Lower lobe of right lung (tissue), 2 donors: ENCODE data around the gene ALS2CL. TPM values are rescaled to one million over a fixed set of nuclear protein-coding genes. Genes with fewer than 3 reads are reported as not detected.

ENCODE experiments used
- ATAC-seq, 2 donors: fragments of 200-7000 bp; cut with Tn5 transposase; one replicate each; pipeline ENCODE4 v1.9.1; 2020 to 2022; ENCODE audit warnings: mild to moderate bottlenecking in 2 of 2, moderate library complexity in 2 of 2
- DNase-seq: peaks from one replicate; pipeline ENCODE4 v3.0.0-alpha.2; 2020
- H3K27ac ChIP-seq: fragments of 200-600 bp; one replicate; pipeline ENCODE4 v1.8.0; 2022
- H3K27me3 ChIP-seq: fragments of 200-600 bp; one replicate; pipeline ENCODE4 v1.8.0; 2022; ENCODE audit warnings: low read depth
- H3K36me3 ChIP-seq: fragments of 200-600 bp; one replicate; pipeline ENCODE4 v1.8.0; 2022; ENCODE audit warnings: mild to moderate bottlenecking
- H3K4me1 ChIP-seq: fragments of 200-600 bp; one replicate; pipeline ENCODE4 v1.8.0; 2022
- H3K4me3 ChIP-seq: fragments of 200-600 bp; one replicate; pipeline ENCODE4 v1.8.0; 2022; ENCODE audit warnings: mild to moderate bottlenecking
- H3K9me3 ChIP-seq: fragments of 200-600 bp; one replicate; pipeline ENCODE4 v1.8.0; 2022
- CTCF ChIP-seq: fragments of 200-600 bp; IDR thresholded peaks from one replicate; pipeline ENCODE4 v1.8.0; 2022; ENCODE audit warnings: antibody characterized with exemption, mild to moderate bottlenecking
- intact Hi-C: fragments of 100-400 bp; cut with DNase I; formaldehyde crosslinking; loops from one replicate; pipeline ENCODE4 v1.11.0; 2022
- total RNA-seq: library from RNA; stranded (reverse); fragmentation: NEBNext Ultra II Directional; extraction: Animal tissue kit (Norgen Biotek cat#: 25700); gene quantifications from one replicate; pipeline ENCODE4 v1.2.1, GENCODE V29; 2021
- donor health status: DM: no; HTN: yes; CAD: no; lungs with severe emphysema.

The ALS2CL gene
- total RNA-seq, 1 donor from 2014 or later = 59.7 TPM

DNA sequence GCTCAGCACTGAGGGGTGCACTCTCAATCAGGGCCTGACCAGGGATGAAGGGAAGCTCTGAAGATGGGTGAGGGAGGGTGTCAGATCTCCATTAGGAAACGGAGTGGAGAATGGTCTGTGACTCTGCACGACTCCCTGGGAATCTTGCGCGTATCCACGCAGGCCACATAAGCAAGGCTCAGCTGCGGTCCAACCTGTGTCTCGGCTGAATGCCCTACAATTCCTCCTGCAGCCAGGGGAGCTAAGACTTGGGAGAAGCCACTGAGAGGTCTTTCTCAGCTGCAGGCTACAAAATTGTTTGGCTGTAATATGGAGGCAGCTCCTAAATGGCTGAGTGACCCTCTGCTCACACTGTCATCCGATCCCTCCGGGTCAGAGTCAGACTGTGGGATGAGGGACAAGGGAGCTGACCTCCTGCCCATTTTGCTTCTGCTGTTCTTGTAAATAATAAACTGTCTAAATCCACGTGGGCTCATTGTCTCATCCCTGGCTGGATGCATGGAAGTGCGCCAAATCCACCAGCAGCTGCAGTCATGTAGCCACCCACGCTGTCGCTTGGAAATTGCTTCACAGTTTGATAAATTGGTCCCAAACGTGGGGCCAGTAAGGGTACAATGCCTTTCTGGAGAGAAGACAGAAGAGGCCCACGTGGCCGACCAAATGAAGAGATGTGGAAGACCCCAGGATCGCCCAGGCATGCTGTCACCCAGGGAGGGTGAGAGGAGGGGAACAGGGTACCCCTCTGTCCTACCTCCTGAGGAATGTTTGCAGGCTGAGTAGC lies 30.5 kb downstream of the ALS2CL start:
- H3K4me1 ChIP-seq = peaks cover 9% of the 10 kb centered on the region
- no peaks in the 10 kb centered on the region for H3K36me3 ChIP-seq
- ATAC-seq (no peak), DNase-seq (peak; percentile 25)
- H3K27ac ChIP-seq = no peak overlapping the region
- H3K4me3 ChIP-seq = no peak overlapping the region
- TF ChIP-seq CTCF = no peak
- intact Hi-C loops = no loop called here
- no peaks in the 10 kb centered on the region for H3K27me3 ChIP-seq
- H3K9me3 ChIP-seq = no peaks in the 10 kb centered on the region

DNA sequence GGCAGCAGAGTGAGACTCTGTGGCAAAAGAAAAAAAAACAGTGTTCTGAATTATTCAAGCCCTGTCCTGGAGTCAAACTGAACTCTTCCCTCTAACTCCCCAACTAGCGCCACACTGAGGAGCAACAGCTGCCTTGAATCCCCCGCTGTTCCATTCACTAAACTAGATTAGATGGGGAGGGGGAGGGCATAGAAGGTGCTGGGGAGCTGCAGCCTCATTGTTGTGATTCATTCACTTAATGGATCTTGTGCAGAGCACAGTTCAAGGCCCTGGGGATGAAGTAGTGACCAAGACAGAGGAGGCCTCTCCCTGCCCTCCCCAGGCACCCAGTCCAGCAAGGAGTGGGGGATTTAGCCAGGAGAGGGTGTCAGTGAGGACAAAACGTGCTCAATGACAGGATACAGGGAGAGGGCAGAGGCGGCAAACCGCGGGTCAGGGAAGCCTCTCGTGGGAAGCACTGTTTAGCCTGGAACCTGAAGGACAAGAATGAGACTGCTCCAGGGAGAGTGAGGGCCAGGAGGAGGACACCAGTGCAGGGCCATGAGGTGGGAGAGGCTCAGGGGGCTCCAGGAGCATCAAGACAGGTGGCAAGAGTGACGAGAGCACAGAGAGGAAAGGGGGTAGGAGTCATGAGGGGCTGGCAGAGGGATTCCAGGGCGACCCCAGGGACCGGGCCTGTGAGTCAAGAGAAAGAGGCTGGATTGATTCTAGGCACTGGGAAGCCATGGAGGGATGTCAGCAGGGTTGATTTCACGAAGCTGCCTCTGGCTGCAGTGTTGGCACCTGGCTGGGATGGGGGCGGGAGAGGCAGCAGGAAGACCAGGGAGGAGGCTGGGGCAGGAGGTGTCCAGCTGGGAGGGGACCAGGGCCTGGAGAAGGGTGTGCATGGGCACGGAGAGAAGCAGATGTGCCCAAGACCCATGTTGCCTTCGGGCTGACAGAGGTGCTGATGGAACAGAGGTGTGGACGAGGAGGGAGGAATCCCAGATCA lies 31.4 kb downstream of the ALS2CL start:
- ATAC-seq = no peak
- H3K4me3 ChIP-seq = no peak overlapping the region
- H3K36me3 ChIP-seq = no peaks in the 10 kb centered on the region
- no peak overlapping the region for H3K27ac ChIP-seq
- H3K9me3 ChIP-seq = no peaks in the 10 kb centered on the region
- no peaks in the 10 kb centered on the region for H3K27me3 ChIP-seq
- DNase-seq = peak; percentile 21
- intact Hi-C loops = no loop called here
- H3K4me1 ChIP-seq = peaks cover 9% of the 10 kb centered on the region
- no peak for TF ChIP-seq CTCF

GRCh38 chr3:46660543-46661523 lies 32.6 kb downstream of the ALS2CL start:
- no peaks in the 10 kb centered on the region for H3K27me3 ChIP-seq
- H3K9me3 ChIP-seq = no peaks in the 10 kb centered on the region
- H3K27ac ChIP-seq = no peak overlapping the region
- TF ChIP-seq CTCF = no peak
- peaks cover 9% of the 10 kb centered on the region for H3K4me1 ChIP-seq
- H3K4me3 ChIP-seq = no peak overlapping the region
- no peaks in the 10 kb centered on the region for H3K36me3 ChIP-seq
- ATAC-seq (peak in 1 of 2 donors; percentile 13), DNase-seq (no peak)
- intact Hi-C loops = no loop called here

DNA sequence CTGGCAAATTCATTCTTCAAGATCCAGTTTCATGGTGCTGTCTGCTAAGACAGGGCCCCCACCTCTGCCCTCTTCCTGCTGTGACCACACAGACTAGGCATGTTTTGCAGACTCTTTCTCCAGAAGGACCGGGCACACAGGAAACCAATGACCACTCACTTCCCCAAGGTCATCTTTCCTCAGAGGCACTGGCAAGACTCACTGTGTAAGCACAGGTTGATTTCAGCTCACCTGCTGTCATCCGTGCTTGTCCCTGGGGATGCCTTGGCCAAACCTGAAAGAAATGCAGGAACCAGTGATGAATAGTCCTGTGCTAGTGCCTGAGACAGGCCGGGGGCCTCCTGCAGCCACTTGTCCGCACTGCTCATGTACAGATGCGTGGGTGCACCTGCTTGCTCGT lies 33.5 kb downstream of the ALS2CL start:
- no peak overlapping the region for H3K4me3 ChIP-seq
- H3K9me3 ChIP-seq = no peaks in the 10 kb centered on the region
- intact Hi-C loops = no loop called here
- H3K27me3 ChIP-seq = no peaks in the 10 kb centered on the region
- DNase-seq (no peak), ATAC-seq (no peak)
- no peak for TF ChIP-seq CTCF
- peaks cover 9% of the 10 kb centered on the region for H3K4me1 ChIP-seq
- no peaks in the 10 kb centered on the region for H3K36me3 ChIP-seq
- H3K27ac ChIP-seq = no peak overlapping the region

- no peaks in the 10 kb centered on the region for H3K9me3 ChIP-seq
- no peak for DNase-seq
- no peaks in the 10 kb centered on the region for H3K27me3 ChIP-seq
- H3K27ac ChIP-seq = no peak overlapping the region
- H3K4me1 ChIP-seq = peaks cover 9% of the 10 kb centered on the region
- no peak overlapping the region for H3K4me3 ChIP-seq
- TF ChIP-seq CTCF = no peak
- intact Hi-C loops = no loop called here
- no peaks in the 10 kb centered on the region for H3K36me3 ChIP-seq
- ATAC-seq = no peak
Observed at GRCh38 chr3:46659285-46659684, 34.2 kb downstream of the ALS2CL start.
